Measurements from ENCODE around the gene FCGR3B. TPM values are rescaled to one million over a fixed set of nuclear protein-coding genes. Genes with fewer than 3 reads are reported as not detected.
"Not testable (repeated sequence)": the region's sequence is repeated elsewhere in the genome, so short reads cannot be mapped to it uniquely, and the experiment has no call there.

The FCGR3B gene
- total RNA-seq, 2 donors from 2014 or later: 0.37 TPM; not detected in 1

- H3K36me3 Mint-ChIP-seq (ENCODE audit: low read depth); H3K27ac Mint-ChIP-seq; H3K27me3 Mint-ChIP-seq; H3K4me3 Mint-ChIP-seq; H3K9me3 ChIP-seq (ENCODE audit: control insufficient read depth, low read length, poor library complexity, severe bottlenecking); H3K4me1 Mint-ChIP-seq; DNase-seq: not testable (repeated sequence)
- ATAC-seq: peak; percentile 37
These were observed 50.0 kb downstream of the FCGR3B start for GRCh38 chr1:161580879-161581537.

- not testable (repeated sequence) for DNase-seq; ATAC-seq; H3K9me3 ChIP-seq (ENCODE audit: control insufficient read depth, low read length, poor library complexity, severe bottlenecking); H3K36me3 Mint-ChIP-seq (ENCODE audit: low read depth); H3K4me3 Mint-ChIP-seq; H3K4me1 Mint-ChIP-seq; H3K27ac Mint-ChIP-seq; H3K27me3 Mint-ChIP-seq
These were observed 51.0 kb downstream of the FCGR3B start for GRCh38 chr1:161579856-161580507.

GRCh38 chr1:161576676-161577075 lies 54.3 kb downstream of the FCGR3B start:
- not testable (repeated sequence) for H3K4me3 Mint-ChIP-seq; H3K36me3 Mint-ChIP-seq (ENCODE audit: low read depth); H3K27me3 Mint-ChIP-seq; H3K4me1 Mint-ChIP-seq; H3K9me3 ChIP-seq (ENCODE audit: control insufficient read depth, low read length, poor library complexity, severe bottlenecking); DNase-seq; ATAC-seq; H3K27ac Mint-ChIP-seq

Other genes starting within 250 kb of the FCGR3B start
- gene FCGR2A, start 125.7 kb downstream of the FCGR3B start, total RNA-seq: 1 to 10 TPM; 2.5 to 6.1 TPM
- gene HSPA6, start 106.6 kb downstream of the FCGR3B start, total RNA-seq: under 1 TPM; 0.27 to 0.50 TPM
- gene FCGR3A, start 81.4 kb downstream of the FCGR3B start, total RNA-seq: 1 to 10 TPM in 1 of 2 donors, under 1 TPM in 1; 0.31 to 4.3 TPM
- gene FCGR2B, start 32.0 kb upstream of the FCGR3B start, total RNA-seq: 1 to 10 TPM; 2.6 to 2.9 TPM
- 1 to 10 TPM in 1 of 2 donors, not detected in 1; 3.5 TPM for gene FCRLA, start 76.1 kb upstream of the FCGR3B start, total RNA-seq
- under 1 TPM; 0.16 to 0.60 TPM for gene FCRLB, start 90.4 kb upstream of the FCGR3B start, total RNA-seq
- gene DUSP12, start 118.6 kb upstream of the FCGR3B start, total RNA-seq: 10 to 100 TPM; 17.2 to 24.8 TPM
- 10 to 100 TPM; 17.0 to 18.6 TPM for gene ATF6, start 135.1 kb upstream of the FCGR3B start, total RNA-seq